ENCODE data around the gene YPEL1. TPM values are rescaled to one million over a fixed set of nuclear protein-coding genes. Genes with fewer than 3 reads are reported as not detected.

Gene YPEL1
- 0.58 and 0.99 TPM in 2 replicates for total RNA-seq

GRCh38 chr22:21735200-21736083, at the start of gene YPEL1:
Gene YPEL1 (minus strand): TSS chr22:21735794. CDS start chr22:21710744, 25,050 bp downstream.

Other genes with a start within 250 kb of the YPEL1 start
- 0.15 and 0.66 TPM in 2 replicates for gene RIMBP3C, start 184.3 kb downstream of the YPEL1 start, total RNA-seq
- 33.6 and 38.0 TPM in 2 replicates for gene UBE2L3, start 168.1 kb downstream of the YPEL1 start, total RNA-seq
- gene YDJC, start 105.8 kb downstream of the YPEL1 start, total RNA-seq, result 11.8 and 14.2 TPM in 2 replicates
- 0.15 and 0.17 TPM in 2 replicates for gene CCDC116, start 103.0 kb downstream of the YPEL1 start, total RNA-seq
- gene SDF2L1, start 93.5 kb downstream of the YPEL1 start, total RNA-seq, result 18.5 and 30.7 TPM in 2 replicates
- 24.0 and 28.5 TPM in 2 replicates for gene PPIL2, start 69.8 kb downstream of the YPEL1 start, total RNA-seq
- gene MAPK1, start 131.9 kb upstream of the YPEL1 start, total RNA-seq, result 62.0 and 91.5 TPM in 2 replicates
- gene PPM1F, start 217.1 kb upstream of the YPEL1 start, total RNA-seq, result 38.3 and 48.3 TPM in 2 replicates
- 27.6 and 31.1 TPM in 2 replicates for gene TOP3B, start 247.0 kb upstream of the YPEL1 start, total RNA-seq

Data from smooth muscle cell of trachea (primary cell).